Esophagus squamous epithelium (tissue), 5 donors: ENCODE results near the gene MIEN1. TPM values are rescaled to one million over a fixed set of nuclear protein-coding genes. Genes with fewer than 3 reads are reported as not detected.
"Not testable (repeated sequence)": the region's sequence is repeated elsewhere in the genome, so short reads cannot be mapped to it uniquely, and the experiment has no call there.

Experiments used
- DNase-seq: peaks from one replicate; lab custom pipeline; 2025; lab: John Stamatoyannopoulos, UW
- H3K27ac ChIP-seq, 4 donors: fragments of 200-600 bp; sonication (generic); one replicate each; pipeline ENCODE4 v1.5.1; 2016 to 2019; ENCODE audit warnings: mild to moderate bottlenecking in 1 of 4
- H3K27me3 ChIP-seq, 4 donors: fragments of 200-600 bp; sonication (generic); 1 replicate in 3 of 4; 2 replicates in 1 of 4; pipeline versions ENCODE4 v1.5.1 to v1.6.0; 2017 to 2021; ENCODE audit warnings: antibody characterized with exemption in 1 of 4
- H3K36me3 ChIP-seq, 3 donors: fragments of 200-600 bp; sonication (generic); one replicate each; pipeline ENCODE4 v1.5.1; 2016 to 2019
- H3K4me1 ChIP-seq, 3 donors: fragments of 200-600 bp; sonication (generic); one replicate each; pipeline ENCODE4 v1.5.1; 2017 to 2019
- H3K4me3 ChIP-seq, 4 donors: fragments of 200-600 bp; sonication (generic); 1 replicate in 3 of 4; 2 replicates in 1 of 4; pipeline ENCODE4 v1.5.1; 2016 to 2019; ENCODE audit warnings: mild to moderate bottlenecking in 2 of 4, moderate library complexity in 1 of 4
- H3K9me3 ChIP-seq, 3 donors: fragments of 200-600 bp; sonication (generic); one replicate each; pipeline ENCODE4 v1.5.1; 2016 to 2019
- POLR2A ChIP-seq, 4 donors: fragments of 450-650 bp; IDR thresholded peaks; one replicate each; pipeline ENCODE4 v1.6.1; 2017; ENCODE audit warnings: antibody characterized with exemption in 4 of 4, mild to moderate bottlenecking in 4 of 4, moderate library complexity in 3 of 4
- WGBS, 2 donors: methylation state at CpG; one replicate each; pipeline ENCODE4 v1.1.5; 2018; 5-methylcytosine and 5-hydroxymethylcytosine counted together
- intact Hi-C: fragments of 100-400 bp; cut with DNase I; formaldehyde crosslinking; loops from one replicate; pipeline ENCODE4 v1.15.0; 2022
- total RNA-seq, 4 donors: library from RNA; depleted of rRNA; stranded (reverse); fragments of >200 nt; gene quantifications; one replicate each; pipeline ENCODE4 v1.1.0, GENCODE V29; 2016
- TF ChIP-seq, protein P1 (sequence below), 6 experiments: fragments of 450-650 bp in 4 of 6; fragments of 200-600 bp in 2 of 6; sonication (generic) in 2 of 6; IDR thresholded peaks; one replicate each; pipeline ENCODE4 v1.5.1; 2016 to 2019; ENCODE audit warnings: antibody characterized with exemption in 6 of 6, mild to moderate bottlenecking in 4 of 6, moderate library complexity in 4 of 6
- donor health status: DM: yes; HTN: yes; CAD: no.

Gene MIEN1
- total RNA-seq, 4 donors from 2014 or later = 44.4 to 55.2 (median 53.2) TPM

DNA sequence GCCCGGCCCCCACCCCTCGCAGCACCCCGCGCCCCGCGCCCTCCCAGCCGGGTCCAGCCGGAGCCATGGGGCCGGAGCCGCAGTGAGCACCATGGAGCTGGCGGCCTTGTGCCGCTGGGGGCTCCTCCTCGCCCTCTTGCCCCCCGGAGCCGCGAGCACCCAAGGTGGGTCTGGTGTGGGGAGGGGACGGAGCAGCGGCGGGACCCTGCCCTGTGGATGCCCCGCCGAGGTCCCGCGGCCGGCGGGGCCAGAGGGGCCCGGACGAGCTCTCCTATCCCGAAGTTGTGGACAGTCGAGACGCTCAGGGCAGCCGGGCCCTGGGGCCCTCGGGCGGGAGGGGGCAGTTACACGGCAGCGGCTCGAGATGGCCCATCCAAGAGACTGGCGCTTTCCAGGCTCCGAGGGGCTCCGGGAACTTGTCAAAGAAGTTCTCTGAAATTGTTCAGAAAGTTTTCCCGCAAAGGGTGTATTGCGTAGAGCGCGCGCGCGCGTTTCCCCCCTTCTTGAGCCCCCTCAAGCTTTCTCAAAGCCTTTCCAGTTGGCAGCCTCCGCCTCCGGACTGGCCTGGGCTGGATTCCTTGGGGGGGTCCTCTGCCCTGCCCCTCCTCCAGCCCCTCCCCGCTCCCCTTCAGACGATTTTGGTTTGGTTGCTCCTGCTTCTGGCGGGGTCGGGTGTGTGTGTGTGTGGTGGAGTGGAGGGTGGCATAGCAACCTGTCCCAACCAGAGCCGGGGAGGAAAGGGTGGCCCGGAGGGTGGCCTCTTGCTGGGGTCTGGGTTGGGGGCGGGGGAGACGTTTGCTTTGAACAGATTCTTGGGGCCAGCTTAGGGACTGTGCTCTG is 30.0 kb downstream of the MIEN1 start:
- H3K27ac ChIP-seq = peak overlapping the region; percentile 89 to 97 (median 96)
- intact Hi-C loops = no loop called here
- no peak for DNase-seq
- TF ChIP-seq POLR2A (IDR thresholded peaks at IDR 0.05) = no peak
- TF ChIP-seq, protein P1, sequence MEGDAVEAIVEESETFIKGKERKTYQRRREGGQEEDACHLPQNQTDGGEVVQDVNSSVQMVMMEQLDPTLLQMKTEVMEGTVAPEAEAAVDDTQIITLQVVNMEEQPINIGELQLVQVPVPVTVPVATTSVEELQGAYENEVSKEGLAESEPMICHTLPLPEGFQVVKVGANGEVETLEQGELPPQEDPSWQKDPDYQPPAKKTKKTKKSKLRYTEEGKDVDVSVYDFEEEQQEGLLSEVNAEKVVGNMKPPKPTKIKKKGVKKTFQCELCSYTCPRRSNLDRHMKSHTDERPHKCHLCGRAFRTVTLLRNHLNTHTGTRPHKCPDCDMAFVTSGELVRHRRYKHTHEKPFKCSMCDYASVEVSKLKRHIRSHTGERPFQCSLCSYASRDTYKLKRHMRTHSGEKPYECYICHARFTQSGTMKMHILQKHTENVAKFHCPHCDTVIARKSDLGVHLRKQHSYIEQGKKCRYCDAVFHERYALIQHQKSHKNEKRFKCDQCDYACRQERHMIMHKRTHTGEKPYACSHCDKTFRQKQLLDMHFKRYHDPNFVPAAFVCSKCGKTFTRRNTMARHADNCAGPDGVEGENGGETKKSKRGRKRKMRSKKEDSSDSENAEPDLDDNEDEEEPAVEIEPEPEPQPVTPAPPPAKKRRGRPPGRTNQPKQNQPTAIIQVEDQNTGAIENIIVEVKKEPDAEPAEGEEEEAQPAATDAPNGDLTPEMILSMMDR (IDR thresholded peaks at IDR 0.05) = no peak
- H3K9me3 ChIP-seq = no peaks in the 10 kb centered on the region
- WGBS, 2 donors = 3 to 6% methylated on average over 13 to 23 of the region's 57 CpGs
- H3K4me1 ChIP-seq = peaks cover 41 to 63% (median 43%) of the 10 kb centered on the region in 3 donors
- H3K27me3 ChIP-seq = peaks cover 0 to 21% (median 0%) of the 10 kb centered on the region in 4 donors
- no peaks in the 10 kb centered on the region for H3K36me3 ChIP-seq
- peak overlapping the region; percentile 83 to 92 (median 88) for H3K4me3 ChIP-seq

DNA sequence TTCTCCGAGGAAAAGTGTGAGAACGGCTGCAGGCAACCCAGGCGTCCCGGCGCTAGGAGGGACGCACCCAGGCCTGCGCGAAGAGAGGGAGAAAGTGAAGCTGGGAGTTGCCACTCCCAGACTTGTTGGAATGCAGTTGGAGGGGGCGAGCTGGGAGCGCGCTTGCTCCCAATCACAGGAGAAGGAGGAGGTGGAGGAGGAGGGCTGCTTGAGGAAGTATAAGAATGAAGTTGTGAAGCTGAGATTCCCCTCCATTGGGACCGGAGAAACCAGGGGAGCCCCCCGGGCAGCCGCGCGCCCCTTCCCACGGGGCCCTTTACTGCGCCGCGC is 30.5 kb downstream of the MIEN1 start, which contains the start of gene ERBB2:
TSS of gene ERBB2 (plus strand) at position 247 of the 330 bp plus-strand sequence. CDS start 175 bp downstream, outside the sequence.
- Histone ChIP-seq H3K27me3 (peaks cover 0 to 21% (median 0%) of the 10 kb centered on the region in 4 donors), H3K4me1 (peaks cover 35 to 57% (median 37%) of the 10 kb centered on the region in 3 donors), H3K36me3 (no peaks in the 10 kb centered on the region), H3K27ac (peak within 1 kb of the TSS; percentile 89 to 97 (median 96)), H3K4me3 (peak within 1 kb of the TSS; percentile 83 to 92 (median 88)), H3K9me3 (no peaks in the 10 kb centered on the region)
- intact Hi-C loops = no loop called here
- TF ChIP-seq POLR2A (IDR thresholded peaks at IDR 0.05) = peak in 3 of 4 donors; percentile 73 to 84 (median 82)
- TF ChIP-seq, protein P1 (IDR thresholded peaks at IDR 0.05) = no peak
- no peak for DNase-seq
- WGBS, 2 donors = 11 to 14% methylated on average over 11 to 20 of the region's 20 CpGs

DNA sequence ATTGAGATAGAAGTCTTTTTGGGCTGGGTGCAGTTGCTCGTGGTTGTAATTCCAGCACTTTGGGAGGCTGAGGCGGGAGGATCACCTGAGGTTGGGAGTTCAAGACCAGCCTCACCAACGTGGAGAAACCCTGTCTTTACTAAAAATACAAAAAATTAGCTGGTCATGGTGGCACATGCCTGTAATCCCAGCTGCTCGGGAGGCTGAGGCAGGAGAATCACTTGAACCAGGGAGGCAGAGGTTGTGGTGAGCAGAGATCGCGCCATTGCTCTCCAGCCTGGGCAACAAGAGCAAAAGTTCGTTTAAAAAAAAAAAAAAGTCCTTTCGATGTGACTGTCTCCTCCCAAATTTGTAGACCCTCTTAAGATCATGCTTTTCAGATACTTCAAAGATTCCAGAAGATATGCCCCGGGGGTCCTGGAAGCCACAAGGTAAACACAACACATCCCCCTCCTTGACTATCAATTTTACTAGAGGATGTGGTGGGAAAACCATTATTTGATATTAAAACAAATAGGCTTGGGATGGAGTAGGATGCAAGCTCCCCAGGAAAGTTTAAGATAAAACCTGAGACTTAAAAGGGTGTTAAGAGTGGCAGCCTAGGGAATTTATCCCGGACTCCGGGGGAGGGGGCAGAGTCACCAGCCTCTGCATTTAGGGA is 31.0 kb downstream of the MIEN1 start:
- peaks cover 0 to 21% (median 0%) of the 10 kb centered on the region in 4 donors for H3K27me3 ChIP-seq
- intact Hi-C loops, H3K9me3 ChIP-seq, DNase-seq, H3K36me3 ChIP-seq: not testable (repeated sequence)
- peak overlapping the region; percentile 89 to 97 (median 96) for H3K27ac ChIP-seq
- peak overlapping the region; percentile 83 to 92 (median 88) for H3K4me3 ChIP-seq
- 43 to 44% methylated on average over 11 of the region's 11 CpGs for WGBS, 2 donors
- peaks cover 30 to 52% (median 32%) of the 10 kb centered on the region in 3 donors for H3K4me1 ChIP-seq

DNA sequence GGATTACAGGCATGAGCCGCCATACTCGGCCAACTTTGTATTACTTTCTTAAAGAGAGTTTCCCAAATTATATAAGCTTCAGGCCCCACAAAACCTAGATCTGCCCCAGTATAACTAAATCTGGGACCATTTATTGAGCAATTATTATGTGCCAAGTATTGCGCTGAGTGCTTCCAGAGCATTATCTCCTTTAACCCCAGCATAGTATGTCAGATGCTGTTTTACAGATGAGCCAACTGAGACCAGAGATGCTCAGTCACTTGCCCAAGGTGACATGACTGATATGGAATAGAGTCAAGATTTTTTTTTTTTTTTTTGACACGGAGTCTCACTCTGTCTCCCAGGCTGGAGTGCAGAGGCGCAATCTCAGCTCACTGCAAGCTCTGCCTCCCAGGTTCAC is 32.4 kb downstream of the MIEN1 start:
- intact Hi-C loops = no loop called here
- Histone ChIP-seq H3K27ac (no peak overlapping the region), H3K4me1 (peaks cover 23 to 39% (median 24%) of the 10 kb centered on the region in 3 donors), H3K36me3 (no peaks in the 10 kb centered on the region), H3K4me3 (no peak overlapping the region), H3K9me3 (no peaks in the 10 kb centered on the region), H3K27me3 (peaks cover 0 to 21% (median 0%) of the 10 kb centered on the region in 4 donors)
- DNase-seq = no peak
- WGBS, 2 donors = 91 to 92% methylated on average over 4 to 5 of the region's 5 CpGs
- TF ChIP-seq, protein P1 (IDR thresholded peaks at IDR 0.05) = no peak
- no peak for TF ChIP-seq POLR2A (IDR thresholded peaks at IDR 0.05)

DNA sequence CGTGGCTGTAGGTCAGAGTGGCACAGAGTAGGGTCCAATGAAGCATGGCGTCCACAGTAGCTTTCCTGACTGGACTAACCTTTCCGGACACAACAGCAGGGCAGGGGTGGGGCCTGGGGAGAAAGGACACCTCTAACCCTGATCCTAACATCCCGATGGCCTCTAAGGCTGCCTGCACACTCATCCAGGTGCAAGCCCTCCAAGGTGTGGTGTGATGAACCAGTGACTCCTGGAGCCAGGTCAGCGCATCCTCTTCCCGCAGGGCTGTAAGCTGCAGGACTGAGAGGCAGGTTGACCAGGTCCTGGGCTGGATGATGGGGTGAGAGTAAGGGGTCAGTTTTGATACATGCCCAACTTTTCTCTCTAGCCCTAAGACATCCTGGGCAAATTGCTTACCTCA is 33.6 kb downstream of the MIEN1 start:
- no peak for DNase-seq
- no peaks in the 10 kb centered on the region for H3K36me3 ChIP-seq
- H3K27ac ChIP-seq = no peak overlapping the region
- peaks cover 11 to 26% (median 14%) of the 10 kb centered on the region in 3 donors for H3K4me1 ChIP-seq
- H3K9me3 ChIP-seq = no peaks in the 10 kb centered on the region
- H3K27me3 ChIP-seq = peaks cover 0 to 21% (median 0%) of the 10 kb centered on the region in 4 donors
- intact Hi-C loops = no loop called here
- 75 to 86% methylated on average over 3 to 6 of the region's 6 CpGs for WGBS, 2 donors
- H3K4me3 ChIP-seq = no peak overlapping the region
- TF ChIP-seq, protein P1 (IDR thresholded peaks at IDR 0.05) = no peak
- no peak for TF ChIP-seq POLR2A (IDR thresholded peaks at IDR 0.05)
